A673 (cell line): ENCODE results near the gene CROCC2. TPM values are rescaled to one million over a fixed set of nuclear protein-coding genes. Genes with fewer than 3 reads are reported as not detected.

Source experiments
- BruUV-seq: library from RNA; stranded (reverse); fragments of 400-500 nt; replicated peaks from 2 replicates; lab custom pipeline; 2021; lab: Mats Ljungman, UMichigan
- CTCF ChIA-PET: fragments of 300-600 bp; sonication (Branson Sonifier 250); formaldehyde crosslinking; loops from one replicate; lab custom pipeline; 2022; ENCODE audit warnings: antibody characterized with exemption; lab: Charles Lee
- POLR2A ChIA-PET: fragments of 300-600 bp; sonication (Branson Sonifier 250); formaldehyde crosslinking; loops from one replicate; lab custom pipeline; 2022; ENCODE audit warnings: antibody characterized with exemption; ENCODE audit not compliant: low non-redundant PET; lab: Charles Lee
- DNase-seq: peaks from one replicate; pipeline ENCODE4 v3.0.0-alpha.2; 2015; ENCODE audit warnings: low spot score
- H3K27ac ChIP-seq: fragments of 200-600 bp; sonication (generic); 2 replicates; pipeline ENCODE4 v1.5.1; 2016; ENCODE audit warnings: mixed run types, low read depth, mild to moderate bottlenecking, mixed read lengths, antibody characterized with exemption, low read length; ENCODE audit not compliant: poor library complexity, severe bottlenecking
- H3K27me3 ChIP-seq: fragments of 200-600 bp; sonication (generic); replicated peaks from 2 replicates; pipeline ENCODE4 v1.6.1; 2017; ENCODE audit warnings: mixed run types, low read depth, mild to moderate bottlenecking, mixed read lengths, antibody characterized with exemption, low read length; ENCODE audit not compliant: insufficient read depth, poor library complexity
- H3K36me3 ChIP-seq: fragments of 200-600 bp; sonication (generic); 2 replicates; pipeline ENCODE4 v1.6.1; 2016; ENCODE audit warnings: mixed run types, mild to moderate bottlenecking, mixed read lengths, antibody characterized with exemption, low read length; ENCODE audit not compliant: insufficient read depth, poor library complexity, severe bottlenecking
- H3K4me1 ChIP-seq: fragments of 200-600 bp; sonication (generic); 2 replicates; pipeline ENCODE4 v1.6.1; 2017; ENCODE audit warnings: mixed run types, mild to moderate bottlenecking, mixed read lengths, antibody characterized with exemption, low read length; ENCODE audit not compliant: insufficient read depth, poor library complexity, severe bottlenecking
- H3K4me3 ChIP-seq: fragments of 200-600 bp; sonication (generic); 2 replicates; pipeline ENCODE4 v1.5.1; 2016; ENCODE audit warnings: low read depth, mixed run types, mild to moderate bottlenecking, mixed read lengths, low read length; ENCODE audit not compliant: poor library complexity, severe bottlenecking
- H3K9me3 ChIP-seq: fragments of 200-600 bp; sonication (generic); 2 replicates; pipeline ENCODE4 v1.6.1; 2016; ENCODE audit warnings: mixed run types, low read depth, mild to moderate bottlenecking, mixed read lengths, antibody characterized with exemption, low read length; ENCODE audit not compliant: poor library complexity, severe bottlenecking
- EZH2 ChIP-seq: fragments of 200-600 bp; sonication (generic); IDR thresholded peaks from 2 replicates; pipeline ENCODE4 v1.6.1; 2017; ENCODE audit warnings: borderline replicate concordance, low read depth, mild to moderate bottlenecking, mixed read lengths, antibody characterized with exemption, low read length; ENCODE audit not compliant: poor library complexity, severe bottlenecking
- intact Hi-C: fragments of 100-400 bp; cut with micrococcal nuclease; formaldehyde crosslinking; loops from one replicate; pipeline ENCODE4 v1.10.0; 2022; ENCODE audit not compliant: unreplicated experiment
- total RNA-seq: library from RNA; stranded (reverse); gene quantifications from 2 replicates; pipeline ENCODE4 v1.2.3, GENCODE V29; 2021
- TF ChIP-seq, protein P1 (sequence below): fragments of 300-800, 200-600 bp; sonication (generic); conservative IDR thresholded peaks from 2 replicates; pipeline ENCODE4 v1.5.1; 2017; ENCODE audit warnings: low read depth, mild to moderate bottlenecking, antibody characterized with exemption, low read length, moderate library complexity, mixed read lengths

CROCC2 gene
- total RNA-seq, 1 experiment from 2014 or later, result not detected

DNA sequence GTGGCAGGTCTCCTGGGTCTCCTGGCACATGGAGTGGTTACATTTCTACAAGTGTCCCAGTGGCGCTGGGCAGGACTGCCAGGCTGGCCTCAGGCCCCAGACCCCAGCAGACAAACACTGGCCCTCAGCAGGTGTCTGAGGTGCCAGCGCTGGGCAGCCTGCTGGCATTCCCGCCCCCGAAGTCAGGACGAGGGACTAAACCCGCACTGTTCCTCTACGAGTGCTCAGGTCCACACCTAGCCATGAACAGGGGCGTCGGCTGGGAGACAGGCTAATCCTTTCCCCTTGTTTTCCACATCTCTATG, 105.1 kb downstream of the CROCC2 start:
- Histone ChIP-seq H3K4me1 (peaks cover 24% of the 10 kb centered on the region), H3K27ac (no peak overlapping the region), H3K36me3 (no peaks in the 10 kb centered on the region), H3K9me3 (no peaks in the 10 kb centered on the region), H3K27me3 (no peaks in the 10 kb centered on the region), H3K4me3 (no peak overlapping the region)
- no peak for DNase-seq
- POLR2A ChIA-PET, result no interaction called here
- intact Hi-C loops, result no loop called here
- CTCF ChIA-PET, result no interaction called here
- no TSS peak for BruUV-seq
- TF ChIP-seq EZH2, result no peak

DNA sequence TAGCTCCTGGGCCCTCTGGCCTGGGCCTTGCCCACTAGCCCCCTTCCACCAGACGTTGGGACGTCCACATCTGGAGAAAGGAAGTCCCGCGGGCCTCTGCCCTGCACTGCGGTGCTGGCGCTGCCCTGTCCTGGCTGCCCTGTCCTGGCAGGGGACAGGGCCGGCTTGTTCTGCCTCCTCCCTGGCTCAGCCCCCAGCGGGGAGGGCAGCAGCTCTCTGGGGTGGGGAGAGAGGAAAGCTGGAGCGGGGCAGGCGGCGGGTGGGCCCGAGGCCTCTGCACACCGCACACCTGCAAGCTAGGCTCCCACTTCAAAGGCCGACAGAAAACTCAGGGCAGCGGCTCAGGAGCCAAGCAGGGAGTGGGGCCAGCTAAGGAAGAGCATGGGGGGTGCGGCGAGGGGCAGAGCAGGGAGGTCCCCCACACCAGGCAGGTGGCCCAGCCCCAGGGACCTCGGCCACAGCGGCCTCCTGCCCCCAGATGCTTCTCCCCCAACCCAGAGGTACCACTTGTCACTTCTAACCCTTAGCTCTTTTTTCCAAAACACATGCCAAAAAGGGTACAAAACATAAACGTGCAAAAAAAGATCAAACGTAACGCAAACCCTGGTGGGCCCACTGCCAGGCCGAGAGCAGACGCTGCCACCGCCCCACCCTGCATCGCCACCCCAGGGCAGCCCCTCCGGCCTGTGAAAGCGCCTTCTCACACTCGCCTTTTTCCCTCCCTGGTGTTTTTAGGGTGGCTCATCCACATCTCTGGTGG, 105.8 kb downstream of the CROCC2 start:
- POLR2A ChIA-PET, result no interaction called here
- no peak for DNase-seq
- H3K27ac ChIP-seq, result no peak overlapping the region
- peaks cover 24% of the 10 kb centered on the region for H3K4me1 ChIP-seq
- no peaks in the 10 kb centered on the region for H3K9me3 ChIP-seq
- CTCF ChIA-PET, result no interaction called here
- no peaks in the 10 kb centered on the region for H3K36me3 ChIP-seq
- intact Hi-C loops, result no loop called here
- BruUV-seq, result no TSS peak
- no peak overlapping the region for H3K4me3 ChIP-seq
- no peaks in the 10 kb centered on the region for H3K27me3 ChIP-seq
- TF ChIP-seq, protein P1, sequence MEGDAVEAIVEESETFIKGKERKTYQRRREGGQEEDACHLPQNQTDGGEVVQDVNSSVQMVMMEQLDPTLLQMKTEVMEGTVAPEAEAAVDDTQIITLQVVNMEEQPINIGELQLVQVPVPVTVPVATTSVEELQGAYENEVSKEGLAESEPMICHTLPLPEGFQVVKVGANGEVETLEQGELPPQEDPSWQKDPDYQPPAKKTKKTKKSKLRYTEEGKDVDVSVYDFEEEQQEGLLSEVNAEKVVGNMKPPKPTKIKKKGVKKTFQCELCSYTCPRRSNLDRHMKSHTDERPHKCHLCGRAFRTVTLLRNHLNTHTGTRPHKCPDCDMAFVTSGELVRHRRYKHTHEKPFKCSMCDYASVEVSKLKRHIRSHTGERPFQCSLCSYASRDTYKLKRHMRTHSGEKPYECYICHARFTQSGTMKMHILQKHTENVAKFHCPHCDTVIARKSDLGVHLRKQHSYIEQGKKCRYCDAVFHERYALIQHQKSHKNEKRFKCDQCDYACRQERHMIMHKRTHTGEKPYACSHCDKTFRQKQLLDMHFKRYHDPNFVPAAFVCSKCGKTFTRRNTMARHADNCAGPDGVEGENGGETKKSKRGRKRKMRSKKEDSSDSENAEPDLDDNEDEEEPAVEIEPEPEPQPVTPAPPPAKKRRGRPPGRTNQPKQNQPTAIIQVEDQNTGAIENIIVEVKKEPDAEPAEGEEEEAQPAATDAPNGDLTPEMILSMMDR, result no peak
- TF ChIP-seq EZH2, result no peak

DNA sequence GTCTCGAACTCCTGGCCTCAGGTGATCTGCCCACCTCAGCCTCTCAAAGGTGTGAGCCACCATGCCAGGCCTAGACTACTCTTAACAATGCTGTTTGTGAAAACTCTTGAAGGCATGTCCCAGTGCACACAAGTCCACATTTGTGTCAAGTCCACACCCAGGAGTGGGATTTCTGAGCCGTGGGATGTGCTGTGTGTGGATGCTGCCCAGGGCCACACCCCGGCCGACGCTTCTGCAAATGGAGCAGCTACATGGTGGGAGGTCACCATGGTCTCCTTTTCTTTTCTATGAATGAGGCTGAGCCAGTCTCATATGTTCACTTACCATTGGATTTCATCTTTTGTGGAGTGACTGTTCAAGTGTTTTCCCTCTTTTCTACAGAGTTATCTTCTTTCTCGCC, 108.1 kb downstream of the CROCC2 start:
- no peak overlapping the region for H3K27ac ChIP-seq
- no peaks in the 10 kb centered on the region for H3K9me3 ChIP-seq
- BruUV-seq, result no TSS peak
- POLR2A ChIA-PET, result no interaction called here
- TF ChIP-seq, protein P1, result no peak
- TF ChIP-seq EZH2, result no peak
- H3K4me3 ChIP-seq, result no peak overlapping the region
- no peak for DNase-seq
- H3K4me1 ChIP-seq, result peaks cover 21% of the 10 kb centered on the region
- CTCF ChIA-PET, result no interaction called here
- no peaks in the 10 kb centered on the region for H3K36me3 ChIP-seq
- no peaks in the 10 kb centered on the region for H3K27me3 ChIP-seq
- intact Hi-C loops, result no loop called here

DNA sequence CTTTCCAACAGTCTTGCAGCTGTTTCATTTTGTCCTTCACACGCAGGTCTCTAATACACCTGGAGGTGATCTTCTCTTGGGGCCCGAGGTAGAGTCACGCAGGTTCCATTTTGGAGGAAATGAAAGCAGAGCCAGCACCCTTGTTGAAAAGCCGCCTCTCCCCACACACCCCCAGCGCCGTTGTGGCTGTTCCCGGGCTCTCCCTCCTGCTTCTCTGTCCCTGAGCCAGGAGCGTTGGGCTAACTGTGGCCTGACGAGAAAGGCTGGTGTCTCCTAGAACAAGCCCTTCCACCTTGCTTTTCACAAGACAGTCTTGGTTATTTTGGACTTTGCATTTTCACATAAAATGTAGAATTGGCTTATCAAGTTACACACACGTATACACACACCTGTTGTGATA, 108.6 kb downstream of the CROCC2 start:
- no peak for DNase-seq
- Histone ChIP-seq H3K27ac (no peak overlapping the region), H3K36me3 (no peaks in the 10 kb centered on the region), H3K27me3 (no peaks in the 10 kb centered on the region), H3K4me3 (no peak overlapping the region), H3K9me3 (no peaks in the 10 kb centered on the region), H3K4me1 (peaks cover 16% of the 10 kb centered on the region)
- ChIA-PET POLR2A (no interaction called here), CTCF (no interaction called here)
- intact Hi-C loops, result no loop called here
- TF ChIP-seq EZH2, result no peak
- TF ChIP-seq, protein P1, result no peak
- no TSS peak for BruUV-seq
